SH-SY5Y (cell line): ENCODE measurements around the gene CACNA1E.

ENCODE experiments used
- GATA2 ChIP-seq: IDR thresholded peaks from 2 replicates; pipeline ENCODE4 v1.6.1; 2011; ENCODE audit warnings: mild to moderate bottlenecking, low read depth, low read length
- GATA3 ChIP-seq: IDR thresholded peaks from 2 replicates; pipeline ENCODE4 v1.6.1; 2011; ENCODE audit warnings: low read depth, mild to moderate bottlenecking, low read length, moderate library complexity

CACNA1E gene

DNA sequence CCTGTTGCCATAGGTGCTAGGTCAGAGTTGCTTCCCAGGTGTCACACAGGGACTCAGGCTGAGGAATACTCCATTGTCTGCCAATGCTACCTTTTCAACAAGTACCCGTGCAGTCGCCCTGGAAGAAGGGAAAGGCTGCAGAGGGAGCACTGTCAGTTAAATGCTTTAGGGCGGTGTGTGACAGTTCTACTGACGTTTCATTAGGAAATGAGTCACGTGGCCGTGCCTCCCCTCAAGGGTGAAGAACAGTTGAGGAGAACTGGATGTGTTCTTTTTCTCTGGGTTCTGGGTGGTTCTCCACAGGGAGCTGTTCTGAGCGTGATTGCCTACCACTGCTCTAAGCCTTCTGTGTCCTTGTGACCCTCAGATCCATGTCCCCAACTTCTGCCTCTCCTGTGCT lies 197.6 kb downstream of the CACNA1E start:
- TF ChIP-seq GATA2 (no peak), GATA3 (no peak)

DNA sequence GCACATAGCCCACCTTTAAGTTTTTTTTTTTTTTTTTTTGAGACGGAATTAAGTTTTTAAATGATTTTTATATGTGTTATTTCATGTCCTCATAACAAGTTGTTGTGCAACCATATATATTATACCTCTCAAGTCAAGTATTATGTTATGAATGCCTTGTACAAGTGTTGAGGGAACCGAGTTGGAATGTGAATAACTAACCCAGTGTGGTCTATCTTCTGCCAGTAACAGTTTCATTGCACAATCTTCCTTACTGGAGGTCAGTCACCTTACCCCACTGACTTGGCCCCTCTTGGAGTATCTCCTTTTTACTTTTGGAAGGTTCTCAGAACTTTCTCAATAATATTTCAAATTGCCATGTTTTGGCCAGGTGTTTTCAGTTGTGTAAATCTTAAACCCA lies 201.9 kb downstream of the CACNA1E start:
- TF ChIP-seq GATA2: no peak
- no peak for TF ChIP-seq GATA3

GRCh38 chr1:181701891-181702290 lies 218.6 kb downstream of the CACNA1E start:
- TF ChIP-seq GATA3: no peak
- no peak for TF ChIP-seq GATA2

- TF ChIP-seq GATA3 (no peak), GATA2 (no peak)
Observed at GRCh38 chr1:181704546-181704945, 221.2 kb downstream of the CACNA1E start.

GRCh38 chr1:181711820-181712219 lies 228.5 kb downstream of the CACNA1E start:
- TF ChIP-seq GATA3 (no peak), GATA2 (no peak)

DNA sequence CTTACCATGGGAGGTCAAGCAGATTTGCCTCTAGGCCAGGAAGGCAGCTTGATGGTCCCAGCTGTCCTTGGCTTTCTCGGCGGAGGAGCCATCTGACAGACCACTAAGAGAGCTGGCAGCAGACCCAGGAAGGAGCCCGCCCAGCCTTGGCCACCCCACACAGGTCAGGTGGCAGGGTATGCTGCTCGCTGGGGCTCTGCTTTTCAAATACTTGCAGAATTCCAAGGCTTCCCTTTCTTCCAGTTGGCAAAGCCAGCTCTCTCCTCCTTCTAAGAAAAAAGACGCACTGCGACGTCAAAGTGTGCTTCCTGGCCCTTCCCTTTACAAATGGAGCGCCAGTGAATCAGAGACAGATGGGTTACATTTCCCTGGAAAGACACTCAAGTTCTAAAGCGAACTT lies 229.4 kb downstream of the CACNA1E start:
- TF ChIP-seq GATA2: no peak
- no peak for TF ChIP-seq GATA3

DNA sequence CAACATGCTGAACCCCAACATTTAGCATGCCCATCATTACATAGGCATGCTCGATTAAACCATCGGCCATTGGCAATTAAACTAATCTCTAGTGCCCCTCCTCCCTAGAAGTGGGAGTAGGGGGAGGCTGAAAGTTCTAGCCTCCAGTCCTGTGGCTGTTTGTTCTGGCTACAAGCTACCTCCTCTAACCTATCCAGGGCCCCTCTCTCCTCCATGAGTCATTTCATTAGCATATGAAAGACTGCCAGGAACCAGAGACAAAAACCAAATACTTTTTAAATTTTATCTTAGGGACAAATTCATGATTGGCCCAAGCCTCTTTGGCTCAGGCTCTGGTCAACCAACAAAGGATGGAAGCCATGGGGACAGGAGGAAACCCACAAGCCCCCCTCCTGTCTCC lies 231.1 kb downstream of the CACNA1E start:
- TF ChIP-seq GATA2 (no peak), GATA3 (no peak)

DNA sequence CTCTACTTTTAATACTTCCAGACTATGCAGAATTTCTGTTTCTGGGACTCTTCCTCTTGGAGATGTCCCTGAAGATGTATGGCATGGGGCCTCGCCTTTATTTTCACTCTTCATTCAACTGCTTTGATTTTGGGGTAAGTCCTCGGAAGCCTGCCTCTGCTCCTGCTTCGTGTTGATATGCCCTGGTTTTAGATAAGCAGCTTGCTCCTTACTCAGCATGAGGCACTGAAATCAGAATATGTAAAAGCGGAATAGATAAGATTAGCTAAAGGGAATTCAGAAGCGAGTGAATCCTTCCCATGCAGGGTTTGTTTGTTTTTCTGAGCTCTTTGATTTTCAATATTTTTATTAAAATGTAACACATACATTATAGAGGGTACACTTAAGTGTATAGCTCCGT lies 234.7 kb downstream of the CACNA1E start:
- no peak for TF ChIP-seq GATA2
- no peak for TF ChIP-seq GATA3

DNA sequence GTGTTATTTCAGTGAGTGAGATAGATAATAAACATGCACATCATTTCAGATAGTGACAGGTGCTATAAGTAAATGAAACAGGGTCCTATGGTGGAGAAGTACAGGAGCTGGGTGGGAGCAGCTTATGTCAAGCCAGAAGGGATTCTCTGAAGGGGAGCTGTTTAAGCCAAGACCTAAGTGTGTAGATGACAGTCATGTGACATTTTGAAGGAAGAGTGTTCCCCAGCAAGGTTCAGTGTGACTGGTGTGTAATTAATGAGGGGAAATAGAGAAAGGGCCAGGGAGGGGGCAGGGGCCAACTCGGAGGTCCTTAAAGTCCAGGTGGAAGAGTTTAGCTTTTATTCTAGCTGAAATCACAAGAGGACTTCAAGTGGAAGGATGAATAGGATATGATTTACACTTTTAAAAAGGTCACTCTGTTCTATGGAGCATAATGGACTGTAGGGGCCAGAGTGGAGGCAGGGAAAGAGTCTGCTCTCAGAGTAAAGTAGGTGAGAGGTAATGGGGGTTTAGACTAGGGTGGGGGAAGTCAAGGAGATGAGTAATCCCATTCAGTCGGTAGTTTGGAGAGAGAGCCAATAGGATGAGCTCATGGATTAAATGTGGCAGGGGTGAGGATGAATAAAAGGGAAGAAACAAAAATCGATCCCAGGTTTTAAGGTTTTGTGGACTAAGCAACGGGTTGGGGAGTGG lies 243.1 kb downstream of the CACNA1E start:
- TF ChIP-seq GATA3: no peak

GRCh38 chr1:181730606-181731005 lies 247.3 kb downstream of the CACNA1E start:
- no peak for TF ChIP-seq GATA3
- no peak for TF ChIP-seq GATA2

DNA sequence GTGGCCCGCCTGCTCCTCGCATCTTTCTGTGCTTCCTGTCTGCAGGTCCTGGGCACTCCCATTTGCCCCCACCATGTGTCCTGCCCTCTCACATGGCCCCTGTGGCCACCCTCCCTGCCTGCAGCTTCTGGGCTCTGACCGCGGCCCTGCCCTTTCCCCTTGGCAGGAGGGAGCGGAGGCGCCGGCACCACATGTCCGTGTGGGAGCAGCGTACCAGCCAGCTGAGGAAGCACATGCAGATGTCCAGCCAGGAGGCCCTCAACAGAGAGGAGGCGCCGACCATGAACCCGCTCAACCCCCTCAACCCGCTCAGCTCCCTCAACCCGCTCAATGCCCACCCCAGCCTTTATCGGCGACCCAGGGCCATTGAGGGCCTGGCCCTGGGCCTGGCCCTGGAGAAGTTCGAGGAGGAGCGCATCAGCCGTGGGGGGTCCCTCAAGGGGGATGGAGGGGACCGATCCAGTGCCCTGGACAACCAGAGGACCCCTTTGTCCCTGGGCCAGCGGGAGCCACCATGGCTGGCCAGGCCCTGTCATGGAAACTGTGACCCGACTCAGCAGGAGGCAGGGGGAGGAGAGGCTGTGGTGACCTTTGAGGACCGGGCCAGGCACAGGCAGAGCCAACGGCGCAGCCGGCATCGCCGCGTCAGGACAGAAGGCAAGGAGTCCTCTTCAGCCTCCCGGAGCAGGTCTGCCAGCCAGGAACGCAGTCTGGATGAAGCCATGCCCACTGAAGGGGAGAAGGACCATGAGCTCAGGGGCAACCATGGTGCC lies 249.1 kb downstream of the CACNA1E start:
- no peak for TF ChIP-seq GATA2
- no peak for TF ChIP-seq GATA3

- TF ChIP-seq GATA2 (no peak), GATA3 (no peak)
Observed at GRCh38 chr1:181733486-181733885, 250.2 kb downstream of the CACNA1E start.

- no peak for TF ChIP-seq GATA3
Observed at GRCh38 chr1:181737056-181737455, 253.7 kb downstream of the CACNA1E start.

- TF ChIP-seq GATA2: no peak
- TF ChIP-seq GATA3: no peak
Observed at GRCh38 chr1:181739214-181739613, 255.9 kb downstream of the CACNA1E start.

- no peak for TF ChIP-seq GATA2
- TF ChIP-seq GATA3: no peak
Observed at GRCh38 chr1:181742426-181742825, 259.1 kb downstream of the CACNA1E start.
